Stomach (tissue), 9 donors: Measurements from ENCODE around the gene KLK5. TPM values are rescaled to one million over a fixed set of nuclear protein-coding genes. Genes with fewer than 3 reads are reported as not detected.
A peak's percentile ranks its signal among the peaks of the same experiment; 100 is the strongest.

Experiments
- DNase-seq, 2 donors: peaks; one replicate each; pipeline versions ENCODE4 v3.0.0 to v3.0.0-alpha.2; 2013 to 2019
- H3K27ac ChIP-seq, 5 donors: fragments of 200-600 bp in 4 of 5; sonication (generic) in 4 of 5; one replicate each; pipeline ENCODE4 v1.5.1; 2013 to 2019; ENCODE audit warnings: mild to moderate bottlenecking in 1 of 5, moderate library complexity in 1 of 5
- H3K27me3 ChIP-seq, 3 donors: fragments of 200-600 bp; sonication (generic); one replicate each; pipeline ENCODE4 v1.5.1; 2017 to 2019; ENCODE audit warnings: mixed run types in 1 of 3
- H3K36me3 ChIP-seq, 4 donors: fragments of 200-600 bp; sonication (generic); 1 replicate in 3 of 4; 2 replicates in 1 of 4; pipeline ENCODE4 v1.5.1; 2016 to 2019
- H3K4me1 ChIP-seq, 4 donors: fragments of 200-600 bp; sonication (generic); one replicate each; pipeline ENCODE4 v1.5.1; 2016 to 2019
- H3K4me3 ChIP-seq, 4 donors: fragments of 200-600 bp; sonication (generic) in 3 of 4; one replicate each; pipeline ENCODE4 v1.5.1; 2016 to 2019; ENCODE audit warnings: mild to moderate bottlenecking in 1 of 4
- H3K9me3 ChIP-seq, 4 donors: fragments of 200-600 bp; sonication (generic); one replicate each; pipeline ENCODE4 v1.5.1; 2016 to 2019
- CTCF ChIP-seq, 7 experiments: fragments of 450-650 bp in 4 of 7; fragments of 200-600 bp in 3 of 7; sonication (generic) in 3 of 7; IDR thresholded peaks; one replicate each; pipeline ENCODE4 v1.5.1; 2016 to 2019; ENCODE audit warnings: antibody characterized with exemption in 7 of 7, control low read depth in 2 of 7, mild to moderate bottlenecking in 1 of 7
- EP300 ChIP-seq: sonication (generic); formaldehyde crosslinking; IDR thresholded peaks from one replicate; pipeline ENCODE4 v1.6.1; 2017; ENCODE audit warnings: antibody characterized with exemption
- POLR2A ChIP-seq, 4 donors: fragments of 450-650 bp; IDR thresholded peaks; one replicate each; pipeline ENCODE4 v1.6.1; 2016; ENCODE audit warnings: antibody characterized with exemption in 4 of 4, control low read depth in 2 of 4, mild to moderate bottlenecking in 1 of 4, moderate library complexity in 1 of 4
- POLR2AphosphoS5 ChIP-seq, 3 donors: sonication (generic); formaldehyde crosslinking; IDR thresholded peaks; one replicate each; pipeline ENCODE4 v1.6.1; 2016; ENCODE audit warnings: antibody characterized with exemption in 3 of 3
- WGBS, 5 donors: extraction: QIAGEN DNeasy Blood & Tissue Kit in 3 of 5; methylation state at CpG; one replicate each; pipeline versions ENCODE4 v1.1.5 to v1.1.7; 2013 to 2018; 5-methylcytosine and 5-hydroxymethylcytosine counted together
- intact Hi-C: fragments of 100-400 bp; cut with DNase I; formaldehyde crosslinking; loops from one replicate; pipeline ENCODE4 v1.15.1; 2023; ENCODE audit warnings: low total_unique reads
- polyA plus RNA-seq, 3 donors: library from polyadenylated mRNA; stranded (reverse); fragments of 200-250 nt; gene quantifications; one replicate each; pipeline ENCODE4 v1.2.3, GENCODE V29; 2013
- total RNA-seq, 5 donors: library from RNA; depleted of rRNA; stranded (reverse); fragments of >200 nt; gene quantifications; one replicate each; pipeline versions ENCODE4 v1.1.0 to v1.2.3, GENCODE V29; 2014 to 2016
- donor health status: healthy with polysubstance abuse.
- donor health status: Bipolar disorder and iron deficiency.
- donor health status: healthy.

Gene KLK5
- total and polyA plus RNA-seq, 8 donors = 10.4 TPM; not detected in 7

GRCh38 chr19:50908336-50908735, 44.5 kb downstream of the KLK5 start:
- WGBS, 5 donors = 55 to 72% (median 60%) methylated on average over 25 of the region's 25 CpGs
- Histone ChIP-seq H3K4me1 (peaks cover 0 to 11% (median 8%) of the 10 kb centered on the region in 4 donors), H3K36me3 (no peaks in the 10 kb centered on the region), H3K9me3 (no peaks in the 10 kb centered on the region), H3K4me3 (no peak overlapping the region), H3K27ac (no peak overlapping the region), H3K27me3 (peaks cover 12 to 99% (median 50%) of the 10 kb centered on the region in 3 donors)
- DNase-seq = no peak
- no peak for TF ChIP-seq EP300
- intact Hi-C loops = no loop called here

- Histone ChIP-seq H3K9me3 (no peaks in the 10 kb centered on the region), H3K4me1 (peaks cover 0 to 11% (median 8%) of the 10 kb centered on the region in 4 donors), H3K4me3 (no peak overlapping the region), H3K27ac (no peak overlapping the region), H3K36me3 (no peaks in the 10 kb centered on the region), H3K27me3 (peaks cover 12 to 85% (median 35%) of the 10 kb centered on the region in 3 donors)
- 13 to 16% (median 14%) methylated on average over 5 of the region's 5 CpGs for WGBS, 5 donors
- peak in 4 of 7 experiments; percentile 14 to 29 (median 20) for TF ChIP-seq CTCF (IDR thresholded peaks at IDR 0.05)
- no peak for TF ChIP-seq POLR2A (IDR thresholded peaks at IDR 0.05)
- DNase-seq = peak; percentile 30 to 51
- intact Hi-C loops = no loop called here
Observed at GRCh38 chr19:50906217-50906616, 46.6 kb downstream of the KLK5 start.

- H3K4me1 ChIP-seq = no peaks in the 10 kb centered on the region
- H3K4me3 ChIP-seq = no peak overlapping the region
- H3K9me3 ChIP-seq = no peaks in the 10 kb centered on the region
- H3K27ac ChIP-seq = no peak overlapping the region
- H3K36me3 ChIP-seq = no peaks in the 10 kb centered on the region
- peaks cover 0 to 72% (median 4%) of the 10 kb centered on the region in 3 donors for H3K27me3 ChIP-seq
- no peak for TF ChIP-seq EP300
- TF ChIP-seq CTCF (IDR thresholded peaks at IDR 0.05) = no peak
- no peak for TF ChIP-seq POLR2AphosphoS5 (IDR thresholded peaks at IDR 0.05)
- TF ChIP-seq POLR2A (IDR thresholded peaks at IDR 0.05) = no peak
- 57 to 66% (median 63%) methylated on average over 3 to 4 of the region's 4 CpGs for WGBS, 5 donors
- intact Hi-C loops = no loop called here
- DNase-seq = no peak
Observed at GRCh38 chr19:50902640-50903039, 50.2 kb downstream of the KLK5 start.

- no peak for DNase-seq
- 81 to 89% (median 86%) methylated on average over 3 of the region's 3 CpGs for WGBS, 5 donors
- intact Hi-C loops = no loop called here
Observed at GRCh38 chr19:50899569-50899968, 53.3 kb downstream of the KLK5 start.

More at GRCh38 chr19:50899569-50899968, 53.3 kb downstream of the KLK5 start:
- H3K27me3 ChIP-seq = peaks cover 0 to 59% (median 0%) of the 10 kb centered on the region in 3 donors
- no peaks in the 10 kb centered on the region for H3K4me1 ChIP-seq
- no peak overlapping the region for H3K4me3 ChIP-seq
- TF ChIP-seq POLR2AphosphoS5 (IDR thresholded peaks at IDR 0.05) (no peak), EP300 (no peak), CTCF (IDR thresholded peaks at IDR 0.05) (no peak), POLR2A (IDR thresholded peaks at IDR 0.05) (no peak)
- no peaks in the 10 kb centered on the region for H3K36me3 ChIP-seq
- no peaks in the 10 kb centered on the region for H3K9me3 ChIP-seq
- no peak overlapping the region for H3K27ac ChIP-seq
